Muscle layer of colon (tissue), 2 donors: ENCODE results near the gene IL17REL.
"Not testable (repeated sequence)": the region's sequence is repeated elsewhere in the genome, so short reads cannot be mapped to it uniquely, and the experiment has no call there.

ENCODE experiments used
- H3K27ac ChIP-seq: one replicate; pipeline ENCODE4 v1.7.0; 2013; ENCODE audit warnings: low read depth, mild to moderate bottlenecking, low read length, moderate library complexity
- H3K27me3 ChIP-seq, 2 donors: one replicate each; pipeline ENCODE4 v1.7.0; 2013; ENCODE audit warnings: low read length in 2 of 2, mild to moderate bottlenecking in 2 of 2; ENCODE audit not compliant: insufficient read depth in 2 of 2, control insufficient read depth in 1 of 2
- H3K36me3 ChIP-seq: one replicate; pipeline ENCODE4 v1.7.0; 2013; ENCODE audit warnings: mild to moderate bottlenecking, low read length; ENCODE audit not compliant: insufficient read depth
- H3K4me1 ChIP-seq: one replicate; pipeline ENCODE4 v1.7.0; 2013; ENCODE audit warnings: mild to moderate bottlenecking, low read length; ENCODE audit not compliant: insufficient read depth
- H3K4me3 ChIP-seq, 2 donors: one replicate each; pipeline ENCODE4 v1.7.0; 2013; ENCODE audit warnings: low read length in 2 of 2, low read depth in 1 of 2, mild to moderate bottlenecking in 1 of 2, moderate library complexity in 1 of 2
- H3K9ac ChIP-seq: one replicate; pipeline ENCODE4 v1.7.0; 2013; ENCODE audit warnings: low read length
- H3K9me3 ChIP-seq: one replicate; pipeline ENCODE4 v1.7.0; 2013; ENCODE audit warnings: mild to moderate bottlenecking, low read length
- donor health status: abdominal sarcoma.
- donor health status: Adenocarcinoma of cecum.

The IL17REL gene

DNA sequence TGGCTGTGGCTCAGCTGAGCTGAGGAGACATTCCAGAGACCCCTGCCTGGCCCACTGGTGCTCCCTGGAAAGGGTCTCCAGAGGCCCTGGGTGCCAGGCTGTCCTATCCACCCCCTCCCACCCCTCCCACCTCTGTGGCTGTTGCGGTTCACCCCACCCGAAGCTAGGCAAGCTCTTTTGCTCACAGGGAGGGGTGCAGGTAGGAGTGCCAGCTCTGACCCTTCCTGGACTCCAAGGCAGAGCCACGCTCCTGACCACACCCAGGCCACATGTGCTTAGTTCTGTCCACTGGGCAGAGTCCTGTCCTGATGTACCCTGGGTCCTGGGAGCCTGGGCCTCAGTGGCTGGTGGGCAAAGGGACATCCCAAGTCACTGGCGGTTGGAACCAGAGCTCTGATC, 16.4 kb downstream of the IL17REL start:
- H3K9me3 ChIP-seq, result no peaks in the 10 kb centered on the region
- no peak overlapping the region for H3K27ac ChIP-seq
- H3K9ac ChIP-seq, result no peak overlapping the region

DNA sequence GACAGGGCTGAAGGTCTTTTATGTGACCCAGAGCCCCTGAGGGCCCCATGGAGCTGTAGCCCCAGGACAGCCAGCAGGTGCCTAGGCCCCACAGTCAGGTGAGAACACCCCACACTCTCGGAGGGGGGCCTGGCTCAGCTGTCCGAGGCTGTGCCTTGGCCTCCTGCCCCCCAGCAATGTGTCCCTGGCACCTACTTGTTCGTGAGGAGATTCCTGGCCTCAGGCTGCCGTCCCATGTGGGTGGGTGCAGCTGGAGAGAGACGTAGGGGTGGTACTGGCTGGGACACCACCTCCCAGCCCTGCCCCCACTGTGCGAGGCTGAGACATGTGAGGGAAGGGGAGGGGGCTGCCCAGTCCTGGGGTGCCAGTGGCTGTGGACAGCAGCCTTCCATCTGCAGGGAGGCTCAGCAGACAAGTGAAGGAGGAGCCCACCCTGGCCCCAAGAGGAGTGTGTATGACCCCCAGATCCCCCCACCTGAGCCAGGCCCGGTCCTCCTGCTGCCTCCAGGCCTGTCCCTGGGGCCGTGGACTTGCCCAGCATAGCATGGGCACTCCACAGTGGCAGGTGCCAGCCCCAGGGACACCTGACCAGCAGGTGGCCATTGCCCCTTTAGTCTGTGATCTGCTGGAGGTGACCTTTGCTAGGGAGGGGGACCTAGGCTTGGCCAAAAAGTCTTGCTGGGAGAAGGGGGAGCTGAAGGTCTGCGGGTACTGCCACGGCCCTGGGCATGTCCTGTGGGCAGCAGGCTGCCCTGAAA, 17.0 kb downstream of the IL17REL start:
- H3K9me3 ChIP-seq, result no peaks in the 10 kb centered on the region
- no peaks in the 10 kb centered on the region for H3K36me3 ChIP-seq
- no peak overlapping the region for H3K27ac ChIP-seq
- H3K4me3 ChIP-seq, result no peak overlapping the region
- peaks cover 0 to 19% of the 10 kb centered on the region in 2 donors for H3K27me3 ChIP-seq
- no peaks in the 10 kb centered on the region for H3K4me1 ChIP-seq
- no peak overlapping the region for H3K9ac ChIP-seq

More for the DNA sequence above, 16.4 kb downstream of the IL17REL start:
- Histone ChIP-seq H3K4me1 (no peaks in the 10 kb centered on the region), H3K4me3 (no peak overlapping the region), H3K36me3 (no peaks in the 10 kb centered on the region), H3K27me3 (peaks cover 0 to 23% of the 10 kb centered on the region in 2 donors)

DNA sequence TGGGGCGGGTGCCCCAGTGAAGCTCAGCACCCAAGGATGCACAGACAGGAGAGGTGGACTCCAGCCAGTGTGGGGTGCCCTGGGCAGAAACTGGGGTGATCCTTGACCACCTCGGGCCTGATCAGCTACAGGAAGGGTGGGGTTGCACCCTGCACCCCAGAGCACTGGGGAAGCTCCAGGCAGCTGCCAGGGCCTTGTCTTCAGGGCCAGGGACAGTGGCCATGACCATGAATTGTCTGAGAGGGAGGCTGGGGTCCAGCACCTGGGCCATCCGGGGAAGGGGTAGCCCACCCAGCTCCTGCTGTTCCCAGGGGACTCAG, 17.6 kb downstream of the IL17REL start:
- Histone ChIP-seq H3K9ac (no peak overlapping the region), H3K27ac (no peak overlapping the region), H3K9me3 (no peaks in the 10 kb centered on the region), H3K36me3 (no peaks in the 10 kb centered on the region), H3K4me3 (no peak overlapping the region), H3K4me1 (no peaks in the 10 kb centered on the region), H3K27me3 (peaks cover 0 to 14% of the 10 kb centered on the region in 2 donors)

DNA sequence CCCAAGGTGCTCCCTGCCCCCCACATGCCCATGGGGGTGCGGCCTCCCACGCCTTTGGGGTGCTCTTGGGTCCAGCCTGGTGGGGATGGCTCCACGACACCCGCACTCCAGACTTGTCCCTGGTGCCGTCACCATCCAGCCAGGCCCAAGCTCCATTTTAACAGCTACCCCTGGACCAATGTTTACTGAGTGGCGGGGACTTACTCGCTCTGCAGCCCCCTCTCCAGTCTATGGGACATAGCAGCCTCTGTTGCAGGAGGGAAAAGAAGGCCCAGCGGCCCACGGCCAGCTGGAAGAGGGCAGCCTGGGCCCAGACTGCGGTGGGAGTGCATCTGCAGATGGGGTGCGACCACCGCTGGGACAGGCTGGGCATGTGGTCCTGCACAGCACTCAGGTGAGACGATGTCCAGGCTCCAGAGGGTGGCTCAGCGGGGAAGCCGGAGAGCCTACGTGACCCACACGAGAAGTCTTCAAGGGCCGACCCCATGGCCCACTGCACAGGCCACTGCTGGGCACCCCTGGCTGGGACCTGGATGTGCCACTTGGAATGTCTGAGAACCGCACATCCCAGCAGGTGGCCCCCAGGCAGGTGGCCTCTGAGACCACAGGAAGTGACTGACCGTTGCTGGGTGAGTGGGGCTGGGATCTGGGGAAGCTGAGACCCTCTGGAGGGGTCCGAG, 18.1 kb downstream of the IL17REL start:
- Histone ChIP-seq H3K27me3 (peaks cover 0 to 11% of the 10 kb centered on the region in 2 donors), H3K9ac (no peak overlapping the region), H3K4me1 (no peaks in the 10 kb centered on the region), H3K27ac (no peak overlapping the region), H3K36me3 (no peaks in the 10 kb centered on the region), H3K4me3 (no peak overlapping the region), H3K9me3 (no peaks in the 10 kb centered on the region)

DNA sequence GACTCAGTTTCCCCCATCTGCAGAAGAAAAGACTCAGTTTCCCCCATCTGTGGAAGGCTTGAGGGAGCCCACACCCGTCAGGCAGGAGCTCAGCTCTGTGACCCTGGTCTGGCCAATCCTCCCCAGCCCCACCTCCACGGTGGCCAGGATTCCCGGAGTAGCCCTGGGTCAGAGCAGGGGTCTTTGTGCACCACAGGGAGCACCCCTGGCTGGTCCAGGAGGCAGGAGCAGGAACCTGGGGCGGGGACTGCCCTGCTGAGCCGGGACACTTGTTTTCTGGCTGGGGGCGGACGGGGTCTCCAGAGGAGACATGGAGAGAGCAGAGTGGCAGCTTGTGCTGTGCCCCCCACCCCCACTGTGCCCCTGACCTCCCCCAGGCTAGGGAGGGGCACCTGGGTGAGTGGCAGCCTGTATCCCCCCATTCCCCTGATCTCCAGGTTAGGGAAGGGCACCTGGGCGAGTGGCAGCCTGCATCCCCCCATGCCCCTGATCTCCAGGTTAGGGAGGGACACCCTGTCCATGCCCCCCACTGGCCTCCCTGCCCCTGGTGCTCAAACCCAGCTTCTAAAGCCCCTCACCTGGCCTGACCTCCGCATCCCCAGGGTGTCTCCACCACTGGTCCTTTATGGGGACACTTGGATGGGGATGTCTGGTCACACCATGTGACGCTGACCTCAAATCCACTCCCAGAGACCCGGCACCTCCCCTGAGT, 18.8 kb downstream of the IL17REL start:
- no peaks in the 10 kb centered on the region for H3K9me3 ChIP-seq
- H3K4me3 ChIP-seq, result no peak overlapping the region
- no peaks in the 10 kb centered on the region for H3K36me3 ChIP-seq
- H3K9ac ChIP-seq, result no peak overlapping the region
- H3K4me1 ChIP-seq, result no peaks in the 10 kb centered on the region
- H3K27ac ChIP-seq, result no peak overlapping the region
- H3K27me3 ChIP-seq, result peaks cover 0 to 6% of the 10 kb centered on the region in 2 donors

DNA sequence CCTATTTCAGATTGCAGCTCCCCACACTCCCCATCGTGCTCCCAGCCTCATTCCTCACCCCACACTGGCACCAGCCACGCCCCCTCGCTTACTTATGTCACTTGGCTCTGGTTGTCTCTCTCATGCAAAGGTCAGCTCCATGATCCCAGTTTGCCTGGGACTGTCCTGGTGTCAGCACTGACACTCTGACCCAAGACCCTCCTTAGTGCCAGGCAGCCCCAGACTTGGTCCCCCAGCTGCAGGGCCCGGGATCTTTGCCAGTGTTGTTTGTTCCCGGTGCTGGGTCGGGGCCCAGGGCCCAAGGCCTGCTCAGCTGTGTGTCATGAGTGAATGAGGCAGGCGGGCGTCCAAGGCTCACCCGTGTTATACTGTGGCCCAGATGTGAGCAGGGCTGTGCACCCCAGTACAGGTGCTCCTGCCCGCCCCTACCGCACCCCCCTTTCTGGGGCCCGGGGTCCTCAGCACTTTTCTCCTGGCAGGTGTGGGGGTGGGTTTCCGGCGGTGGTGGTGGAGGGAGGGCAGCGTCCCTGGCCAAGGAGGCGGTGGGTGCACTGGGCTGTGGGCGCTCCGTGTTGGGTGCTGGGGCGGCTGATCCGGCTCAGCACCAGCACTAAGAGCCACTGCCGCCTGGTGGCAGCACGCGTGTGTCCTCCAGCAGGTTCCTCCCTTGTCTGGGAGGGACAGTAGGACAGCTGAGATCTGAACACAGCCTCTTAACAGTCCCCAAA, 19.5 kb downstream of the IL17REL start:
- H3K27ac ChIP-seq, result no peak overlapping the region
- no peak overlapping the region for H3K4me3 ChIP-seq
- no peak overlapping the region for H3K9ac ChIP-seq
- no peaks in the 10 kb centered on the region for H3K9me3 ChIP-seq
- no peaks in the 10 kb centered on the region for H3K4me1 ChIP-seq
- peaks cover 0 to 5% of the 10 kb centered on the region in 2 donors for H3K27me3 ChIP-seq
- no peaks in the 10 kb centered on the region for H3K36me3 ChIP-seq

DNA sequence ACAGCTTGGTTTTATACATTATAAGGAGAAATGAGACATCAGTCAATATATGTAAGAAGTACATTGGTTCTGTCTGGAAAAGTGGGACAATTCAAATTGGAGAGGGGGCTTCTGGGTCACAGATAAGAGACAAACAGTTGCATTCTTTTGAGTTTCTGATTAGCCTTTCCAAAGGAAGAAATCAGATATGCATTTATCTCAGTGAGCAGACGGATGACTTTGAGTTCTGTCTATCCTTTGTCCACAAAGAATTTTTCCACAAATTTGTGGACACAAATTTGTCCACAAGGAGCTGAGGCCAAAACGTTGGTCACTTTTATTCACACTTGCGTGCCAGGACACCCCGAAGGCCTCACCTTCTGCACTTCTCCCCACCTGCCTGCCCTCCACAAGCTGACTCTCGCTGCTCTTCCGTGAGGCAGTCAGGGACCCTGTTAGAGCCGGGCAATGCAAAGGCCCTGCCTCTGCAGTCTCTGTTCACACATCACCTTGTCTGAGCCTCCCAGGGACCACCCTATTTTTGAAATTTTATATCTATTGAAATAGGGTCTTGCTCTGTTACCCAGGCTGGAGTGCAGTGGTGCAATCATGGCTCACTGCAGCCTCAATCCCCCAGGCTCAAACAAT, 20.5 kb downstream of the IL17REL start:
- H3K36me3 ChIP-seq, result no peaks in the 10 kb centered on the region
- H3K9ac ChIP-seq, result no peak overlapping the region
- no peaks in the 10 kb centered on the region for H3K4me1 ChIP-seq
- no peak overlapping the region for H3K4me3 ChIP-seq
- H3K27me3 ChIP-seq, result peaks cover 0 to 5% of the 10 kb centered on the region in 2 donors
- no peaks in the 10 kb centered on the region for H3K9me3 ChIP-seq
- H3K27ac ChIP-seq, result no peak overlapping the region

DNA sequence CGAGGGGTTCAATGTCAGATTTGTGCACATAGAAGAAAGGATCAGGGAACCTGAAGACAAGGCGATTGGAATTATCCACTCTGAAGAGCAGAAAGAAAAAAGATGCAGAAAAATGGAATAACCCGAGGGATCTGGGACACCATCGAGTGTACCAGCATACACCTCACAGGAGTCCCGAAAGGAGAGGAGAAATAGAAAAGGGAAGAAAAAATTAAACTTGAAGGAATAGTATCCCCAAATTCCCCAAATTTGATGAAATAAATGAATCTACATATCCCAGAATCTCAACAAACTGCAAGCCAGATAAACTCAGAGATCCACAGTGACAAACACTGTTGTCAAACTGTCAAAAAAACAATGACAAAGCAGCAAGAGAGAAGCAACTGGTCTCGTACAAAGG, 21.4 kb downstream of the IL17REL start:
- Histone ChIP-seq H3K4me1 (no peaks in the 10 kb centered on the region), H3K27me3 (peaks cover 0 to 5% of the 10 kb centered on the region in 2 donors), H3K9me3 (no peaks in the 10 kb centered on the region), H3K9ac (no peak overlapping the region), H3K36me3 (no peaks in the 10 kb centered on the region), H3K4me3 (no peak overlapping the region), H3K27ac (no peak overlapping the region)

DNA sequence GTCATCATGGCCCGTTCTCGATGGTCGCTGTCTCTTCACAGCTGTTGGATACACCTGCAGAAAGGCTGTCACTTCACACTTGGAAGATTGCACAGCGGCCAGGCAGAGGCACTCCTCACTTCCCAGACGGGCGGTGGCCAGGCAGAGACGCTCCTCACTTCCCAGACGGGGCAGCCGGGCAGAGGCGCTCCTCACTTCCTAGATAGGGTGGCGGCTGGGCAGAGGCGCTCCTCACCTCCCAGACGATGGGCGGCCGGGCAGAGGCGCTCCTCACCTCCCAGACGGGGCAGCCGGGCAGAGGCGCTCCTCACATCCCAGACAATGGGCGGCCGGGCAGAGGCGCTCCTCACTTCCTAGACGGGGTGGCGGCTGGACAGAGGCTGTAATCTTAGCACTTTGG, 22.7 kb downstream of the IL17REL start:
- H3K27ac ChIP-seq, result not testable (repeated sequence)

DNA sequence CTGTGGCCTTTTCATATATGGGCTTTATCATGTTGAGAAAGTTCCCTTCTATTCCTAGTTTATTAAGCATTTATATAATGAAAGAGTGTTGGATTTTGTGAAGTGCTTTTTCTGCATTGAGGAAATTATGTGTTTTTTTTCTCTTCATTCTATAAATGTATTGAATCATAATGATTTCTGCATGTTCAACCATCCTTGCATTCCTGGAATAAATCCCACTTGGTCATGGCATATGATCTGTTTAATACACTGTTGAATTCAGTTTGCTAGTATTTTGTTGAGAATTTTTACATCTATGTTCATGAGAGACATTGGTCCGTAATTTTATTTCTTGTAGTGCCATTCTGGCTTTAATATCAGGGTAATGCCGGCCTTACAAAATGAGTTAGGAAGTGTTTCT, 26.2 kb downstream of the IL17REL start:
- Histone ChIP-seq H3K27ac (no peak overlapping the region), H3K36me3 (no peaks in the 10 kb centered on the region), H3K9ac (no peak overlapping the region), H3K4me1 (no peaks in the 10 kb centered on the region), H3K4me3 (no peak overlapping the region), H3K27me3 (peaks cover 9 to 21% of the 10 kb centered on the region in 2 donors), H3K9me3 (no peaks in the 10 kb centered on the region)

More for the DNA sequence above, 22.7 kb downstream of the IL17REL start:
- H3K4me3 ChIP-seq, H3K9me3 ChIP-seq, H3K27me3 ChIP-seq, H3K4me1 ChIP-seq, H3K9ac ChIP-seq, H3K36me3 ChIP-seq: not testable (repeated sequence)
